ENCODE measurements around the gene EVC.

EVC gene

DNA sequence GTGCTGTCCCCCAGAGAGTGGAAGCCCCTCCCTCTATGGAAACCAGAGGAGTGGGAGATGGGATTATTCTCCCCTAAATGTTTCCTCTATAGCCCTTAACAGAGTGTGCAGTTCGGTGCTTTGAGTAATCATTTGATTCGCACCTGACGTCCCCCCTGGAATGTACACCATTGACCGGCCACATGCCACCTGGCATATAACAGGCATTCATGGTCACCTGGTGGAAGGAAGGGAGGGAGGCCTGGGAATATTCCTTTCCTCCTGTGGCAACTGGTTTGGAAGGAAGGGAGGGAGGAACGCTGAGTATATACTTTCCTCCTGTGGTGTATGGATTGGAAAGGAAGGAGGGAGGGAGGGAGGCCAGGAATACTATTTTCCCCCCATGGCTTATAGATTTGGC lies 104.6 kb downstream of the EVC start:
- no peak for TF ChIP-seq EZH2 (IDR thresholded peaks at IDR 0.05; ENCODE audit: borderline replicate concordance, low read depth, low read length, severe bottlenecking)
- TF ChIP-seq, protein P1, sequence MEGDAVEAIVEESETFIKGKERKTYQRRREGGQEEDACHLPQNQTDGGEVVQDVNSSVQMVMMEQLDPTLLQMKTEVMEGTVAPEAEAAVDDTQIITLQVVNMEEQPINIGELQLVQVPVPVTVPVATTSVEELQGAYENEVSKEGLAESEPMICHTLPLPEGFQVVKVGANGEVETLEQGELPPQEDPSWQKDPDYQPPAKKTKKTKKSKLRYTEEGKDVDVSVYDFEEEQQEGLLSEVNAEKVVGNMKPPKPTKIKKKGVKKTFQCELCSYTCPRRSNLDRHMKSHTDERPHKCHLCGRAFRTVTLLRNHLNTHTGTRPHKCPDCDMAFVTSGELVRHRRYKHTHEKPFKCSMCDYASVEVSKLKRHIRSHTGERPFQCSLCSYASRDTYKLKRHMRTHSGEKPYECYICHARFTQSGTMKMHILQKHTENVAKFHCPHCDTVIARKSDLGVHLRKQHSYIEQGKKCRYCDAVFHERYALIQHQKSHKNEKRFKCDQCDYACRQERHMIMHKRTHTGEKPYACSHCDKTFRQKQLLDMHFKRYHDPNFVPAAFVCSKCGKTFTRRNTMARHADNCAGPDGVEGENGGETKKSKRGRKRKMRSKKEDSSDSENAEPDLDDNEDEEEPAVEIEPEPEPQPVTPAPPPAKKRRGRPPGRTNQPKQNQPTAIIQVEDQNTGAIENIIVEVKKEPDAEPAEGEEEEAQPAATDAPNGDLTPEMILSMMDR (IDR thresholded peaks at IDR 0.05; ENCODE audit: borderline replicate concordance, extremely low read depth, low read length, poor library complexity, severe bottlenecking) = no peak
- H3K9me3 ChIP-seq (ENCODE audit: insufficient read depth, low read length, severe bottlenecking) = no peaks in the 10 kb centered on the region
- no peak overlapping the region for H3K4me2 ChIP-seq (ENCODE audit: insufficient read depth, low read length)
- no peaks in the 10 kb centered on the region for H3K79me2 ChIP-seq (ENCODE audit: insufficient read depth, low read length)
- H3K4me3 ChIP-seq (ENCODE audit: low read depth in 1 of 2, low read length in 2 of 2) = no peak overlapping the region
- no peaks in the 10 kb centered on the region for H3K27me3 ChIP-seq (ENCODE audit: insufficient read depth, low read length, poor library complexity)
- no peaks in the 10 kb centered on the region for H4K20me1 ChIP-seq (ENCODE audit: insufficient read depth, low read length)
- DNase-seq (no peak), ATAC-seq (ENCODE audit: insufficient read depth, low read depth) (no peak)
- no peaks in the 10 kb centered on the region for H3K36me3 ChIP-seq (ENCODE audit: insufficient read depth, low read length)
- H3K27ac ChIP-seq (ENCODE audit: low read length) = no peak overlapping the region
- no peak overlapping the region for H2AFZ ChIP-seq (ENCODE audit: low read depth, low read length)
- H3K9ac ChIP-seq (ENCODE audit: low read depth, low read length) = no peak overlapping the region
- H3K4me1 ChIP-seq (ENCODE audit: insufficient read depth, low read length) = no peaks in the 10 kb centered on the region

DNA sequence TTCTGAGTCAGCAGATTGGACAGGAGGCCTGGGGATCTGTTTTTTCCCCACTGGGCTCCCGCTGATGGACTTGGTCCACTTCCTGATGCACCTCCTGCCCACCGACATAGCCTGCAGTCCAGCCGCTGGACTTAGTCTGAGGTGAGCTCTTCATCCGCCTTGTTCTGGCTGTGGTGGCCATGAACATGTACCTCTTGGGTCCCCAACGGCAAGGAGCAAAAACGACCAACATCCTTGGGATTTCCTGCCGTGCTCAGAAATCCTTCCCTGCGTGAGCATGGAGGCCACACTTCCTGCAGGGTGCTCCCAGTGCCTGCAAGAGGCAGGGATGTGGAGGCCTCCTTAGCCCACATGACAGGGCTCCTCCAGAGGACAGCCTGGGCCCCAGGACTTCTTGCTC lies 105.1 kb downstream of the EVC start:
- Histone ChIP-seq H3K27me3 (ENCODE audit: insufficient read depth, low read length, poor library complexity) (no peaks in the 10 kb centered on the region), H2AFZ (ENCODE audit: low read depth, low read length) (no peak overlapping the region), H3K79me2 (ENCODE audit: insufficient read depth, low read length) (no peaks in the 10 kb centered on the region), H3K9me3 (ENCODE audit: insufficient read depth, low read length, severe bottlenecking) (no peaks in the 10 kb centered on the region), H3K36me3 (ENCODE audit: insufficient read depth, low read length) (no peaks in the 10 kb centered on the region), H3K27ac (ENCODE audit: low read length) (no peak overlapping the region), H3K4me3 (ENCODE audit: low read depth in 1 of 2, low read length in 2 of 2) (no peak overlapping the region), H3K4me1 (ENCODE audit: insufficient read depth, low read length) (no peaks in the 10 kb centered on the region), H4K20me1 (ENCODE audit: insufficient read depth, low read length) (no peaks in the 10 kb centered on the region), H3K9ac (ENCODE audit: low read depth, low read length) (no peak overlapping the region), H3K4me2 (ENCODE audit: insufficient read depth, low read length) (no peak overlapping the region)
- no peak for ATAC-seq (ENCODE audit: insufficient read depth, low read depth)
- no peak for DNase-seq
- TF ChIP-seq, protein P1 (IDR thresholded peaks at IDR 0.05; ENCODE audit: borderline replicate concordance, extremely low read depth, low read length, poor library complexity, severe bottlenecking) = no peak
- TF ChIP-seq EZH2 (IDR thresholded peaks at IDR 0.05; ENCODE audit: borderline replicate concordance, low read depth, low read length, severe bottlenecking) = no peak

DNA sequence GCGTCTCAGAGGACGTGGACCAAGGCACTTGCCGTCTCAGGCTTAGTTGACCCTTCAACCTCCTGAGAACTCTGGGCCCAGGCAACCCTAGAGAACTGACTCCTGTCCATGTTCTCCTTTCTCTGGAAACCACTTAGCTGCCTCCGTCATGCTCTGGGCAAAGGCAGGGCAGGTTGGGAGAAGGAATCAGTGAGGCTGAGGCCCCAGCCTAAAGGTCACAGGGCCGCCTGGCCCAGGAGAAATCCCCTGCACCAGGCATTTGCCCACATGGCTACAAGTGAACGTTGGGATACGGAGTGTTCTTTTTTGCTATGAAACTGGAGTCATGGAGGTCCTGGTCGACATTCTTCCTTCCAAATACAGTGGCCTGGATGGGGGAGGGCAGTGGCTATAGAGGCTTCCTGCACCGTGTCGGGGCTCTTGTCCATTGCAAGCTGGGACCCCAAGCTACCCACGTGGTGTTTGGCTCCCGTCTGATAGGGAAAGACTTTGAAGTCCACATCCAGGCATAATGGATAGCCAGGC lies 105.9 kb downstream of the EVC start:
- Histone ChIP-seq H3K4me2 (ENCODE audit: insufficient read depth, low read length) (no peak overlapping the region), H3K4me1 (ENCODE audit: insufficient read depth, low read length) (no peaks in the 10 kb centered on the region), H3K36me3 (ENCODE audit: insufficient read depth, low read length) (no peaks in the 10 kb centered on the region), H3K4me3 (ENCODE audit: low read depth in 1 of 2, low read length in 2 of 2) (no peak overlapping the region), H4K20me1 (ENCODE audit: insufficient read depth, low read length) (no peaks in the 10 kb centered on the region), H3K9ac (ENCODE audit: low read depth, low read length) (no peak overlapping the region), H2AFZ (ENCODE audit: low read depth, low read length) (no peak overlapping the region), H3K79me2 (ENCODE audit: insufficient read depth, low read length) (no peaks in the 10 kb centered on the region), H3K27me3 (ENCODE audit: insufficient read depth, low read length, poor library complexity) (no peaks in the 10 kb centered on the region), H3K27ac (ENCODE audit: low read length) (no peak overlapping the region), H3K9me3 (ENCODE audit: insufficient read depth, low read length, severe bottlenecking) (no peaks in the 10 kb centered on the region)
- ATAC-seq (ENCODE audit: insufficient read depth, low read depth) (no peak), DNase-seq (no peak)
- TF ChIP-seq, protein P1 (IDR thresholded peaks at IDR 0.05; ENCODE audit: borderline replicate concordance, extremely low read depth, low read length, poor library complexity, severe bottlenecking) = no peak
- TF ChIP-seq EZH2 (IDR thresholded peaks at IDR 0.05; ENCODE audit: borderline replicate concordance, low read depth, low read length, severe bottlenecking) = no peak
